EH (cell line): Measurements from ENCODE around the gene F7.
"Not testable (repeated sequence)": the region's sequence is repeated elsewhere in the genome, so short reads cannot be mapped to it uniquely, and the experiment has no call there.

Experiments
- DNase-seq: peaks from one replicate; pipeline ENCODE4 v3.0.0-alpha.2; 2015; ENCODE audit warnings: low read depth

Gene F7

GRCh38 chr13:113072376-113072775 is 33.2 kb upstream of the F7 start:
- no peak for DNase-seq

DNA sequence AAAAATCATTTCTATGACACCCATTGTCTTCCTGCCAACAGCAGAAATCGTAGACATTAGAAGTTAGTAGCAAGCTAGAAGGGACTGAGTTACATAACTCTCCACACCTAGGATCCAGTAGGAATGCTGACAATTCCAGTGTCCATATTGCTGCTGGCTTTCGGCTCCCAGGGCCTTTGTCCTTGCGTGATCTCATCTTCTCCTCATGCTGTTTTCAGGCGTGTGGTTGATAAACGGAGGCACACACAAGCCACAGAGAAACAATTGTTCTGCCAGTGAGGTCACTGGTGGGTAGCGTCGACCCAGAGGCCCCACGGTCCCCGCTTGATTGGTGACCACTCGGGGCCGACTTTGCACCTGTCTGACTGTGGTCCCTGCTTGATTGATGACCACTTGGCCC is 31.6 kb upstream of the F7 start:
- no peak for DNase-seq

DNA sequence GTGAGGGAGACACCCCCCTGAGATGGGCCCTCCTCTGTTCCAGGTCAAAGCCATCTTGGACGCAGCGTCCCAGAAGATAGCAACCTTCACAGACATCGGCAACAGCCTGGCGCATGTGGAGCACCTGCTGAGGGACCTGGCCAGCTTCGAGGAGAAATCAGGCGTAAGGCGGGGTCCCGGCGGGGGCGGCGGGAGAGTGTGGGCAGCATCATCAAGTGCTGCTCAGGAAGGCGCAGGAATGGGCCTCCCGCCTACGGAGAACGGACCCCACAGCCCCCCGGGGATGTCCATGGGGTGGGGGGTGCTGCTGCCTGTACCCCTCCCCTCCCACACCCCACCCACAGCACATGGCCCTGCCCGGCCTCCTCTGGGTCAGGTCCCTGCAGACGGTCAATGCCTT is 31.2 kb upstream of the F7 start:
- DNase-seq = no peak

DNA sequence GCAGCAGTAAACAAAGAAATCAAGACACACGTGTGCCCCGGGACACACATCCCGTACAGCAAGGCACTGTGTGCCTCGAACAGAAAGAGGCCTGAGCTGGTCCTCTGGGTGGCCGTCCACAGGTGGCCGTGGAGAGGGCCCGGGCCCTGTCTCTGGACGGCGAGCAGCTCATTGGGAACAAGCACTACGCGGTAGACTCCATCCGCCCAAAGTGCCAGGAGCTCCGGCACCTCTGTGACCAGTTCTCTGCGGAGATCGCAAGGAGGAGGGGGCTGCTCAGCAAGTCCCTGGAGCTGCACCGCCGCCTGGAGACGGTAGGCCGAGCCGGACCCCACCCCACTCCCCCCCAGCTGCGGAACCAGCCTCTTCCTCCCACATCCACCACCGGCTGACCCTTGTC is 30.7 kb upstream of the F7 start:
- no peak for DNase-seq

DNA sequence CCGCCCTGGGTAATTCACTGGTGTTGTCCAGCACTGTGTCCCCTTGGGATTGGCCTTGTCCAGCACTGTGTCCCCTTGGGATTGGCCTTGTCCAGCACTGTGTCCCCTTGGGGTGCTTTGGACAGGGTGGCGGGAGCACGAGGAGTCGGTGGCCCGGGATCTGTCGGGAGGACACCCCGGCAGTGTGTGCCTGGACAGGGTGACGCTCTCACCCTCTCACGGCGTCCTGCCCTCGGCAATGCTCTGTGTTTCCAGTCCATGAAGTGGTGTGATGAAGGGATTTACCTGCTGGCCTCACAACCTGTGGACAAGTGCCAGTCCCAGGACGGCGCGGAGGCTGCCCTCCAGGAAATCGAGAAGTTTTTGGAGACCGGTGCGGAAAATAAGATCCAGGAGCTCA is 29.9 kb upstream of the F7 start:
- no peak for DNase-seq

- DNase-seq = no peak
Observed at GRCh38 chr13:113076681-113077401, 28.8 kb upstream of the F7 start.

GRCh38 chr13:113077566-113077952 is 28.0 kb upstream of the F7 start:
- no peak for DNase-seq

GRCh38 chr13:113077953-113078901 is 27.4 kb upstream of the F7 start:
- no peak for DNase-seq

GRCh38 chr13:113078902-113079780 is 26.4 kb upstream of the F7 start:
- DNase-seq = no peak

- DNase-seq = not testable (repeated sequence)
Observed at GRCh38 chr13:113079781-113080080, 25.9 kb upstream of the F7 start.

- no peak for DNase-seq
Observed at GRCh38 chr13:113080361-113080831, 25.2 kb upstream of the F7 start.

DNA sequence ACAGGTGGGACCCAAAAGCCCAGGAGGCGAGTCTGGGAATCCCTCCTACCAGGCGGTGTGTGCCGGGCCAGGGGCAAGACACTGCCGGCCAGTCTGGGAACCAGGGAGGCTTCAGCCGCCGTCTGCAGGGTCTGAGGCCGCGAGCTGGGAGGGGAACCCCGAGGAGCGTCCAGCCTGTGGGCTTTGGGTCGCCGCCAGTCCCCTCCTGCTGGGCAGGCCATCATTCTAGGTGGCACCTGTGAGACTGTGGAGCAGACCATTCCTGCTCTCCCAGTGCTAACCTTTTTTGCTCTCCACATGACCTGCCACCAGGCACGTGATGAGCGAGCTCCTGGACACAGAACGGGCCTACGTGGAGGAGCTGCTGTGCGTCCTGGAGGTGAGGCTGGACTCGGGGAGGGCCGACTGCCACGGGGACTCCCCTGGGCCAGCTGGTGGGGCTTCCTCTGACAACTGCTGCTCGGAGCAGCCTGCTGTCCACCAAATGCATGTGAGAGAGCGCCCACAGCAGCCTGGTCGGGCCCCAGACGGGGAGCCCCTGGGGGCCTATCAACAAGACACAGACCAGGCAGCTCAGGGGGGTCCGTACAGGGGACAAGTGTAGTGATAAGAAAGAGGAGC is 24.6 kb upstream of the F7 start:
- no peak for DNase-seq

- DNase-seq = no peak
Observed at GRCh38 chr13:113082198-113083021, 23.2 kb upstream of the F7 start.

- DNase-seq = no peak
Observed at GRCh38 chr13:113083022-113083373, 22.6 kb upstream of the F7 start.

DNA sequence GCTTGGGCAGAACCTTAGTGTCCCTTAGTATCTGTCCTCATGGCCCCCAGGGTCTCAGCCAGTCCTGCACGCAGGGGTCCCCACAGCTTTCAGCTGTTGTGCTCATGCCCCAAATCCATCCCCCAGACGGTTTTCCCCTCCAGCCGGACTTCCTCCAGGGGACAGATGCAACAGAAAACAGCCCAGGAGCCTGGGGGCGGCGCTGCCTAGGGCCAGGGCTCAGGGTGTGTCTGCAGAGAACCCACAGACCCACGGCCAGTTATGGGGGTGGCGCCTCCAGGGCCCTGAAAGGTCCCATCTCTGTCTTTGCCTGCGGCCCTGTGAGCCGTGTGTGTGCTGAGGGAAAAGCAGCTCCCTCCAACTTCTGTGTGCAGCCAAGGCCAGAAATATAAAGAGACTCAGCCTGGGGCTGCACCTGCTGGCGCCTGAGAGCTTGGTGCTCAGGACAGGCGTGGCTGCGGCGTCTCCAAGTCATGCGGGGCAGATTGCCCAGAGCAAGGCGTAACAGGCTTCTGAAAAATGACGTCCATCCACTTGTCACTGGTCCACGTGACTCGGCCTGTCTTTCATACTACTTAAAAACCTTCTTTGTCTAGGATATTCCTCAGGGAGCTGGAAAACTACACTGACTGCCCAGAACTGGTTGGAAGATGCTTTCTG is 22.1 kb upstream of the F7 start:
- DNase-seq = no peak

GRCh38 chr13:113084094-113084942 is 21.3 kb upstream of the F7 start:
- DNase-seq = no peak

DNA sequence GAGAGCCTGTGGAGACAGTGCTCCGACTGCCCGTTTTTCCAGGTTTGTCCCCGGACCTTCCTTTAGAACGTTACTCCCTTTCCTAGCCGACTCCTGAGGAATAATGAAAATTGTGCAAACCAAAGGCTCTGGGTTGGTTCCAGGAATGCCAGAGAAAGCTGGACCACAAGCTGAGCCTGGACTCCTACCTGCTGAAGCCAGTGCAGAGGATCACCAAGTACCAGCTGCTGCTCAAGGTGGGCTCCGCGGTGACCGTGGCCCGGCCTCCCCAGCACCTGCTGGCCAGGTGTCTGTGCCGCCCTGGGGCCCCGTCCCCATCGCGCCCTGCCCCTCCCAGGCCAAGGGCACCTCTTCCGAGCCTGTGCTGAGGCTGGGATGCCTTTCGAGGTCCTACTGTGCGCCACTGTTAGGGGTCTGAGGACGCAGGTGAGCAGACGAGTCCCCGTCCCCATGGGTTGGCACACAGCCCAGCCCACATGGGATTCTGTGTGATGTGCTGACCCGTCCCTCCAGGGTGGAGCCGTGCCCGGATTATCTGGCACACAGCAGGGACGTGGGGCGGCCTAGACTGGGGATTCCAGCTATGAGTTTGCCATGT is 20.5 kb upstream of the F7 start:
- no peak for DNase-seq

DNA sequence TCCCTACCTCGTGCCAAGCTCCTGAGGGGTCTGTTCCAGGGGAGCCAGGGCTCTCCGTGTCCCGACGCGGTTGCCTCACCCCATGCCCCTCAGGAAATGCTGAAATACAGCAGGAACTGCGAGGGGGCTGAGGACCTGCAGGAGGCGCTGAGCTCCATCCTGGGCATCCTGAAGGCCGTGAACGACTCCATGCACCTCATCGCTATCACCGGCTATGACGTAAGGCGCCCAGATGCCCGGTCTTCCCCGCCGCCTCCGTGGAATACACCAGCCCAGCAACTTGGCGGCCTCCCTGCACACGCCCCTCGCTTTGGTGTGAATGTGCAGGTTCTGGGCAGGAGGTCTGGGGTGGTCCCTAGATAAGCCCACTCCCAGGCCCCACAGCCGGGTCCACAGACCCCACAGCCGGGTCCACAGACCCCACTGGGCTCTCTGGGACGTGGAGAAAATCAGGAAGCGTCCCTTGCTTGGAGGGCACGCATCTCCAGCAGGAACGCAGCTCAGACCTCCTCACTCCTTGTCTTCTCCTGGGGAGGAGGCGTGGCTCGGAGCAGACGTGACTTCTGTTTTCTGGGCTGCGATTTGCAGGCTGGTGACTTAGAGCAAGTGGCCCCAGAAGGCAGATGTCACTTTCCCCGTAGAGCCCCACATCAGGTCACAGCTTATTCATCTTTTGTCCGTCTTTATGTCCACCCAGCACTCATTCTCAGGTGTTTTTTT is 19.4 kb upstream of the F7 start:
- DNase-seq = no peak
